Measurements from ENCODE around the gene GATAD1. TPM values are rescaled to one million over a fixed set of nuclear protein-coding genes. Genes with fewer than 3 reads are reported as not detected.

GATAD1 gene
- total and polyA plus RNA-seq, 2 of the 8 experiments (the other 6 are each of a cell fraction or from before 2014, with no cell fraction given): 17.1 to 34.7 TPM

DNA sequence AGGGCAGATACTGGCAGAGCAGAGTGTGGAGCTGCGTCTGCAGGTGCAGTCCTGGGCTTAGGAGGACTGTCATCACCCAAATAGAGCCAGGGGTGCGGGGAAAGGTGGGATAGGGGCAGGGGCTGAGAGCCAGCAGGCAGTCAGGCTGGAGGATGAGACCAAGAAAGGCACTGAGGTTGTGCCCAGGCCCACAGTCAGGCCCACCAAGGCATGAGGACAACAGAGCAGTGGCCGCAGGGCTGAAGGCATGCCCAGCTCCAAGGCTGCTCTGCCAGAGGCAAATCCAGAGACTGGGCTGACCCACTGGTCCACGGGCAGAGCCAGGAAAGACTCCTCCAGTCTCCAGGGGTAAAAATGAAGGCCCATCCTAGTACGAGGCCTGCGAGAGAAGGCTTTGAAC lies 24.4 kb upstream of the GATAD1 start:
- Histone ChIP-seq H2AFZ (ENCODE audit: low read length) (no peak overlapping the region), H3K9ac (replicated peaks in 1 of 4; ENCODE audit: extremely low read depth in 1 of 4, low read depth in 3 of 4, low read length in 3 of 4) (no peak overlapping the region), H4K91ac (replicated peaks; ENCODE audit: insufficient read length, low read length) (no peak overlapping the region), H2AK5ac (ENCODE audit: low read depth, low read length) (no peak overlapping the region), H3K14ac (ENCODE audit: insufficient read length) (no peak overlapping the region), H4K5ac (ENCODE audit: insufficient read length, low read depth, low read length) (no peak overlapping the region), H3K23ac (ENCODE audit: insufficient read length) (no peak overlapping the region), H3K79me2 (ENCODE audit: control insufficient read depth in 1 of 2, insufficient read depth in 2 of 2, low read length in 2 of 2) (no peaks in the 10 kb centered on the region), H2BK15ac (ENCODE audit: low read length) (no peak overlapping the region), H3K23me2 (ENCODE audit: low read depth, low read length) (peaks cover 5% of the 10 kb centered on the region; the same call in 1 of the 2 replicates), H3K27ac (ENCODE audit: low read depth, low read length) (no peak overlapping the region), H2BK12ac (ENCODE audit: low read depth, low read length) (no peak overlapping the region), H3K18ac (ENCODE audit: extremely low read depth, low read length) (no peak overlapping the region), H3K79me1 (ENCODE audit: low read depth, low read length) (no peaks in the 10 kb centered on the region), H3K4me1 (replicated peaks in 1 of 4; ENCODE audit: control insufficient read depth in 3 of 4, insufficient read depth in 4 of 4, low read length in 3 of 4) (peaks cover 0 to 3% (median 0%) of the 10 kb centered on the region in 4 experiments; a peak in 3 of 7 replicates), H3K4ac (replicated peaks; ENCODE audit: insufficient read length, low read depth, low read length) (no peak overlapping the region), H4K8ac (ENCODE audit: extremely low read depth, insufficient read depth, low read length) (no peak overlapping the region), H3K4me2 (ENCODE audit: insufficient read depth in 1 of 2, low read depth in 2 of 2, low read length in 2 of 2) (no peak overlapping the region; a peak in 1 of 4 replicates), H3K9me3 (ENCODE audit: insufficient read depth in 2 of 2, low read depth in 1 of 2, low read length in 1 of 2) (no peaks in the 10 kb centered on the region), H3K4me3 (ENCODE audit: extremely low read depth in 1 of 4, insufficient read depth in 2 of 4, low read depth in 3 of 4, low read length in 4 of 4) (no peak overlapping the region), H3K36me3 (ENCODE audit: control insufficient read depth in 2 of 4, insufficient read depth in 4 of 4, low read length in 3 of 4) (no peaks in the 10 kb centered on the region), H4K20me1 (replicated peaks in 1 of 2; ENCODE audit: control insufficient read depth in 1 of 2, insufficient read depth in 2 of 2, low read length in 2 of 2) (peaks cover 0 to 3% of the 10 kb centered on the region in 2 experiments), H3K56ac (replicated peaks; ENCODE audit: insufficient read length, low read depth, low read length) (no peak overlapping the region), H2BK20ac (ENCODE audit: low read length) (no peak overlapping the region), H2BK120ac (replicated peaks; ENCODE audit: low read depth, low read length) (no peak overlapping the region), H2BK5ac (ENCODE audit: low read depth, low read length) (no peak overlapping the region), H3K27me3 (replicated peaks in 1 of 4; ENCODE audit: control insufficient read depth in 3 of 4, extremely low read depth in 1 of 4, insufficient read depth in 3 of 4, low read length in 3 of 4) (peaks cover 0 to 2% (median 0%) of the 10 kb centered on the region in 4 experiments; a peak in 2 of 7 replicates)
- WGBS, 2 experiments (ENCODE audit: extremely low coverage in 1 of 2, insufficient coverage in 1 of 2, insufficient read length in 1 of 2, insufficient replicate concordance in 2 of 2, low coverage in 1 of 2, low lambda C conversion rate in 2 of 2, missing lambda C conversion rate in 1 of 2): 95% methylated on average over 6 of the region's 6 CpGs; no CpG with 5 or more reads in 1 of the 2 experiments
- ChIA-PET POLR2A (ENCODE audit: partially characterized antibody) (interaction anchor here (0.8 to 2.3 kb wide), 2 partner anchors 10 to 24 kb away, joined by 3 to 7 read pairs; partner anchors contain the start of gene GATAD1), CTCF (ENCODE audit: partially characterized antibody) (interaction anchor here (1.1 to 10.9 kb wide), 6 partner anchors 9 to 38 kb away, joined by 3 to 159 read pairs (median 12); partner anchors contain the start of gene GATAD1)
- DNase-seq (ENCODE audit: low read depth in 1 of 2, low spot score in 2 of 2) (no peak), FAIRE-seq (no peak)
- TF ChIP-seq, protein P1, sequence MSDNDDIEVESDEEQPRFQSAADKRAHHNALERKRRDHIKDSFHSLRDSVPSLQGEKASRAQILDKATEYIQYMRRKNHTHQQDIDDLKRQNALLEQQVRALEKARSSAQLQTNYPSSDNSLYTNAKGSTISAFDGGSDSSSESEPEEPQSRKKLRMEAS (IDR thresholded peaks at IDR 0.05): no peak
